GM06990 (cell line): ENCODE data around the gene NKAIN4.

ENCODE experiments used
- DNase-seq: peaks from one replicate; pipeline ENCODE4 v3.0.0-alpha.2; 2011; ENCODE audit not compliant: insufficient read length; ENCODE audit errors: extremely low read depth
- H3K27me3 ChIP-seq: replicated peaks from 2 replicates; pipeline ENCODE4 v1.6.0; 2011; ENCODE audit warnings: low read length; ENCODE audit not compliant: control insufficient read depth, insufficient read depth
- H3K36me3 ChIP-seq: 2 replicates; pipeline ENCODE4 v1.5.1; 2011; ENCODE audit warnings: low read length; ENCODE audit not compliant: control insufficient read depth, insufficient read depth
- H3K4me3 ChIP-seq: replicated peaks from 2 replicates; pipeline ENCODE4 v1.5.1; 2011; ENCODE audit warnings: low read depth, mild to moderate bottlenecking, control low read depth, low read length
- TF ChIP-seq, protein P1 (sequence below): IDR thresholded peaks from 2 replicates; pipeline ENCODE4 v1.5.1; 2011; ENCODE audit warnings: low read length, control low read depth, mild to moderate bottlenecking, inconsistent platforms; ENCODE audit not compliant: insufficient read depth, poor library complexity, severe bottlenecking

NKAIN4 gene

DNA sequence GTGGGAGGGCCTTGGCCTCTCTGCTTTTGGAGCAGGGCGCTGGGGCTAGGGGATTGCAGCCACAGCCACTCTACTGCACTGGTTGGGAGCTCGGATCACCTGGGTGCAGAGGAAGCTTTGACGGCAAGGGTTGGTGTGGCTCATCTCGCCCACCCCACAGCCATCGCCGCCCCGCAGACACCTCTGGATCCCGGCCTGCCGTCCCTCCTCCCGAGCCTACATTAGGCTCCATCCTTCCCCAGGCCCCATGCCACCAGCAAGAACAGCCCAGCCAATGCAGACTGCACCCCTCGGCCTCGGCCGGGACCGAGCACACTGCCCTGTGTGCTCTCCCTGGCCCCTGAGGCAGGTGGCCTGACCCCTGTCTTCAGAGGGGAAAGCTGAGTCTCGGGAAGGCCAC is 6.3 kb upstream of the NKAIN4 start:
- no peak for DNase-seq
- no peak overlapping the region for H3K4me3 ChIP-seq
- H3K36me3 ChIP-seq = no peaks in the 10 kb centered on the region
- H3K27me3 ChIP-seq = peaks cover 1% of the 10 kb centered on the region; the same call in 1 of the 2 replicates
- TF ChIP-seq, protein P1, sequence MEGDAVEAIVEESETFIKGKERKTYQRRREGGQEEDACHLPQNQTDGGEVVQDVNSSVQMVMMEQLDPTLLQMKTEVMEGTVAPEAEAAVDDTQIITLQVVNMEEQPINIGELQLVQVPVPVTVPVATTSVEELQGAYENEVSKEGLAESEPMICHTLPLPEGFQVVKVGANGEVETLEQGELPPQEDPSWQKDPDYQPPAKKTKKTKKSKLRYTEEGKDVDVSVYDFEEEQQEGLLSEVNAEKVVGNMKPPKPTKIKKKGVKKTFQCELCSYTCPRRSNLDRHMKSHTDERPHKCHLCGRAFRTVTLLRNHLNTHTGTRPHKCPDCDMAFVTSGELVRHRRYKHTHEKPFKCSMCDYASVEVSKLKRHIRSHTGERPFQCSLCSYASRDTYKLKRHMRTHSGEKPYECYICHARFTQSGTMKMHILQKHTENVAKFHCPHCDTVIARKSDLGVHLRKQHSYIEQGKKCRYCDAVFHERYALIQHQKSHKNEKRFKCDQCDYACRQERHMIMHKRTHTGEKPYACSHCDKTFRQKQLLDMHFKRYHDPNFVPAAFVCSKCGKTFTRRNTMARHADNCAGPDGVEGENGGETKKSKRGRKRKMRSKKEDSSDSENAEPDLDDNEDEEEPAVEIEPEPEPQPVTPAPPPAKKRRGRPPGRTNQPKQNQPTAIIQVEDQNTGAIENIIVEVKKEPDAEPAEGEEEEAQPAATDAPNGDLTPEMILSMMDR = no peak

DNA sequence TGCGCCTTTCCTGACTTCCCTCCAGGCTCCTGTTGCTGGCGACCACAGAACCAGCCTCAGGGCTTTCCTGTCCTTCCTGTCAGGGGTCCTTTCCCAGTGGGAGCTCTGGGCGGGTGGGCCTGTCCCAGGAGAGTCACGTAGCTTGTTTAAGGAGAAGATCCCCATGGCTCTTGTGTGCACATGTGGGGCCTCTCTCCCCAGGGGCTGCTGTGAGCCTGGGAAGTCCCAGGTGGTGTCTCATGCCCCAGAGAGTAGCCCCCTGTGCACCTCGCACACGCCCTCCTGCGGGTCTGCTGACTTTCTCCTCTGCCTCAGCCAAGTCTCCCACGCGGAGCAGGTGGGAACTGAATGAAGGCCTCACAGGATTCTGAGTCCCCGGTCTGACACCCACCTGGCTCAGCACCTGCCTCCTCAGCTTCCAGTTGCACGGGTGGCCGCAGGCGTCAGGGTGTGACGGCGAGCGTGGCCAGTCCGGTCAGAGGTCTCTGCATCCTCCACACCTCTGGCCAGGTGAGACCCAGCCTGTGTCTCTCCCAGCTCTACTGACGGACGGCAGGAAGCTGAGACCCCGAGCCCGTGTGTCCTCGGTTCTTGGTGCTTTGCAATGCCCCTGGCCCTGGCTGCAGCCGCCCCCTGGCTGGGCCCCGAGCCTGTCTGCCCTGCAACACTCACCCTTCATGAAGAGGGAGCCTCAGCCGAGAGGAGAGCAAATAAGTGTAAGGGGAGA is 5.6 kb upstream of the NKAIN4 start:
- DNase-seq = no peak
- H3K4me3 ChIP-seq = no peak overlapping the region
- H3K27me3 ChIP-seq = peaks cover 1% of the 10 kb centered on the region; the same call in 1 of the 2 replicates
- TF ChIP-seq, protein P1 = no peak
- H3K36me3 ChIP-seq = no peaks in the 10 kb centered on the region

DNA sequence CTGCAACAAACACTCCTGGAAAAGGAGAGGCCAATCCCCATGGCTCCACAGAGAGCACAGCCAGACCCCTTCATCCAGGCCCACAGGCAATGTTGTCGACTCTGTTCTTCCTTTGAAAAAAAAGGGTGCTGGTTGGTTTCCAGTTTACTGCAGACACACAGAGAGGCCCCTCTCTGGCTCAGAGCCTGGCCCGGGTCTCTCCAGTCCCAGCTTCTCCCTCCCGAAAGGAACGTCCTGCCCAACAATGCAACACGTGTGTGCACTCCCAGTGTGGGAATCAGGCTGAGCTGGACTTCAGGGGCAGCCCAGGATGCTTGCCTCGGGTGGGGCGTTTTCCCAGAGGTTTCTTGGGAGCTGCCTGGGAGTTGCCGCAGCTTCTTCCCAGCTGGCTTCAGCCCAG is 4.5 kb upstream of the NKAIN4 start:
- H3K36me3 ChIP-seq = no peaks in the 10 kb centered on the region
- no peak for DNase-seq
- peaks cover 1% of the 10 kb centered on the region; the same call in 1 of the 2 replicates for H3K27me3 ChIP-seq
- no peak overlapping the region for H3K4me3 ChIP-seq
- TF ChIP-seq, protein P1 = no peak

DNA sequence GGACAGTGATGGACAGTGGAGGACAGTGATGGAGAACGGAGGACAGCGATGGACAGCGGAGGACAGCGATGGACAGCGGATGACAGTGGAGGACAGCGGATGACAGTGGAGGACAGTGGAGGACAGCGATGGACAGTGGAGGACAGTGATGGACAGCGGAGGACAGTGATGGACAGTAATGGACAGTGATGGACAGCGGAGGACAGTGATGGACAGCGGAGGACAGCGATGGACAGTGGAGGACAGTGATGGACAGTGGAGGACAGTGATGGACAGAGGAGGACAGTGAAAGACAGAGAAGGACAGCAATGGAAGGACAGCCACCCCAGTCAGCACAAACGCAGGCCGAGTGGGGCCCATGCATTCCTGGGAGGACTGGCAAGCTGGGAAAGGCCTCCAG is 3.4 kb upstream of the NKAIN4 start:
- Histone ChIP-seq H3K4me3 (no peak overlapping the region), H3K27me3 (peaks cover 3% of the 10 kb centered on the region), H3K36me3 (no peaks in the 10 kb centered on the region)
- TF ChIP-seq, protein P1 = no peak
- no peak for DNase-seq

DNA sequence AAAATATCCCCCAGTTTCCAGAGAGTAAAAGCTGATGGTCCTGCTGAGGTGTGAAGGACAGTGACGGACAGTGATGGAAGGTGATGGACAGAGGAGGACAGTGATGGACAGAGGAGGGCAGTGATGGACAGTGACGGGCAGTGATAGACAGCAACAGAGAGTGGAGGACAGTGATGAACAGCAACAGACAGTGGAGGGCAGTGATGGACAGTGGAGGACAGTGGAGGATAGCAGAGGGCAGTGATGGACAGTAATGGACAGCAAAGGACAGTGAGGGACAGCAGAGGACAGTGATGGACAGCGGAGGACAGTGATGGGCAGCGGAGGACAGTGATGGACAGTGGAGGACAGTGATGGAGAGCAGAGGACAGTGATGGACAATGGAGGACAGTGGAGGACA is 2.7 kb upstream of the NKAIN4 start:
- Histone ChIP-seq H3K36me3 (no peaks in the 10 kb centered on the region), H3K4me3 (no peak overlapping the region), H3K27me3 (peaks cover 4% of the 10 kb centered on the region)
- TF ChIP-seq, protein P1 = no peak
- DNase-seq = no peak
